SJSA1 (cell line): ENCODE measurements around the gene IGFALS. TPM values are rescaled to one million over a fixed set of nuclear protein-coding genes. Genes with fewer than 3 reads are reported as not detected.
"Not testable (repeated sequence)": the region's sequence is repeated elsewhere in the genome, so short reads cannot be mapped to it uniquely, and the experiment has no call there.

ENCODE experiments used
- DNase-seq, 2 experiments: peaks; one replicate each; pipeline ENCODE4 v3.0.0-alpha.2; 2015 to 2020; ENCODE audit warnings: low spot score in 2 of 2, low read depth in 1 of 2
- H3K27ac ChIP-seq: fragments of 250-450 bp; sonication (Bioruptor Pico); 2 replicates; pipeline ENCODE4 v1.5.1; 2020; ENCODE audit warnings: mild to moderate bottlenecking, moderate library complexity
- H3K27me3 ChIP-seq: fragments of 250-450 bp; sonication (Bioruptor Pico); replicated peaks from 2 replicates; pipeline ENCODE4 v1.5.1; 2020; ENCODE audit warnings: mild to moderate bottlenecking, moderate library complexity
- H3K36me3 ChIP-seq: fragments of 250-450 bp; sonication (Bioruptor Pico); 2 replicates; pipeline ENCODE4 v1.5.1; 2020; ENCODE audit warnings: mild to moderate bottlenecking
- H3K4me1 ChIP-seq: fragments of 250-450 bp; sonication (Bioruptor Pico); replicated peaks from 2 replicates; pipeline ENCODE4 v1.6.1; 2021; ENCODE audit warnings: mild to moderate bottlenecking
- H3K4me3 ChIP-seq: fragments of 250-450 bp; sonication (Bioruptor Pico); 2 replicates; pipeline ENCODE4 v1.5.1; 2020; ENCODE audit warnings: mild to moderate bottlenecking
- H3K9me3 ChIP-seq: fragments of 250-450 bp; sonication (Bioruptor Pico); replicated peaks from 2 replicates; pipeline ENCODE4 v1.5.1; 2020; ENCODE audit warnings: mild to moderate bottlenecking
- total RNA-seq: library from RNA; depleted of rRNA; stranded (reverse); fragments of >200 nt; shearing (Covaris generic); gene quantifications from 2 replicates; pipeline ENCODE4 v1.2.3, GENCODE V29; 2014

The IGFALS gene
- total RNA-seq, 1 experiment from 2014 or later, result not detected

DNA sequence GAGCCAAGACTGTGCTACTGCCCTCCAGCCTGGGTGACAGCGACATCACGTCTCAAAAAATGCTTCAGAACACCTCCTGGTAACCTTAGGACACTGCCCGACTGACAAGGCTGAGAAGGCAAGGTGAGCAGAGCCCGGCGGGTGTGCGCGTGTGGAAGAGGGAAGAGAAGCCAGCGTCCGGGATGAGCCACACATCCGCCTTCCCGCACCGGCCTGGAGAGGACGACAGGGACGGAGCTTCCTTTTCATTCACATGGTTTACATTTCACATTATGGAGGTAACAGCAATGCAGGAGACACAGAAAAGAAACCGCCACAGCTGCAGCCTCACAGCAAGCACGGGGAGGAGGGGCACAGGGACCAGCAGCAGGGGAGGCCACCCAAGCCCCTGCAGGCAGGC lies 16.6 kb upstream of the IGFALS start:
- Histone ChIP-seq H3K27me3 (no peaks in the 10 kb centered on the region), H3K9me3 (no peaks in the 10 kb centered on the region), H3K4me3 (no peak overlapping the region), H3K36me3 (peaks cover 19% of the 10 kb centered on the region), H3K27ac (no peak overlapping the region), H3K4me1 (no peaks in the 10 kb centered on the region)
- DNase-seq, result no peak

DNA sequence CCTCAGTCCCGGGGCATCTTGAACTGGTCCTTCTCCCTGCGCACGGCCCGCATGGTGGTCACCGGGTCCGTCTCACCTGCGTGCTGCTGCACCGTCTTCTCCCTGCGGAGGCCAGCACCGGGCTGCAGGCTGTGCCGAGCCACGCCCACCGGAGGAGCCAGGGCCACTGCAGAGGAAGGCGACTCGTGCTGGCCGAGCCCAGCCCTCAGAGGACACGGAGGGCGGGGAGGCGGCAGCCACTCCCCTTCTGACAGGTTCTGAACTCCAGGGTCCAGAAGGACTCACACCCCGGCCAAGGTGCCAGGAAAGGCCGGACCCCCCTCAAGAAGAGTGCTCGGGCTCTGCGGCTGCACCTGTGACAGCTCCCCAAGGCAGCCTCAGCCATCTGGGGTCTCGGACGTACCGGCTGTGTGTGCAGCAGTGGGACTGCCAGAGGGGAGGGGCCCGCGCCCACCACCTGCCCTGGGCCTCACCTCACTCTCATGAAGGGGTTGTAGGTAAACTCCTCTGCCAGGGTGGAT lies 15.8 kb upstream of the IGFALS start:
- H3K4me3 ChIP-seq, result no peak overlapping the region
- H3K9me3 ChIP-seq, result no peaks in the 10 kb centered on the region
- H3K27me3 ChIP-seq, result no peaks in the 10 kb centered on the region
- DNase-seq, result no peak
- no peak overlapping the region for H3K27ac ChIP-seq
- no peaks in the 10 kb centered on the region for H3K4me1 ChIP-seq
- peaks cover 19% of the 10 kb centered on the region for H3K36me3 ChIP-seq

DNA sequence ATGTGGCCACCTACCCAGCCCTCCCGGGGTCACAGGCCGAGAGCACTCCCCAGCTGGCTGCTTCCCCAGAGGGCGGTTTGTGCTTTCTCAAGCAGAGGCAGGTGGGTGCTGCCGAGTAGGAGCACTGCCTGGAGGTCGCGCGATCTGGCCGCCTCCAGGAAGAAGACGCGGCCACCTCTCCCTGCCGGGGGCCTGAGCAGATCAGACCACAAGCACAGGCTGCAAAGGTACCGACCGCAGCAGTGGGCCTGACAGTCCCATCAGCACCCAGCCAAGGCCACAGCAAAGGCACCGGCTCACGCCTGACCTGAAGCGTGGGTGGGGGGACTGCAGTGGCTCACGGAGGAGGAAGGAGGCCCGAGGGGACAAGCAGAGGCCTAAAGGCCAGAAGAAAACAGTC lies 15.2 kb upstream of the IGFALS start:
- Histone ChIP-seq H3K4me1 (no peaks in the 10 kb centered on the region), H3K36me3 (peaks cover 19% of the 10 kb centered on the region), H3K4me3 (no peak overlapping the region), H3K27me3 (no peaks in the 10 kb centered on the region), H3K27ac (no peak overlapping the region), H3K9me3 (no peaks in the 10 kb centered on the region)
- DNase-seq, result no peak

GRCh38 chr16:1807626-1808025 lies 14.1 kb upstream of the IGFALS start:
- DNase-seq, result no peak
- Histone ChIP-seq H3K9me3 (no peaks in the 10 kb centered on the region), H3K4me1 (no peaks in the 10 kb centered on the region), H3K4me3 (no peak overlapping the region), H3K27ac (no peak overlapping the region), H3K36me3 (peaks cover 19% of the 10 kb centered on the region), H3K27me3 (no peaks in the 10 kb centered on the region)

- H3K36me3 ChIP-seq, result peaks cover 3% of the 10 kb centered on the region; the same call in 1 of the 2 replicates
- no peak overlapping the region for H3K27ac ChIP-seq
- DNase-seq, result no peak
- H3K4me1 ChIP-seq, result no peaks in the 10 kb centered on the region
- H3K4me3 ChIP-seq, result no peak overlapping the region
- H3K27me3 ChIP-seq, result no peaks in the 10 kb centered on the region
- H3K9me3 ChIP-seq, result peaks cover 8% of the 10 kb centered on the region; the same call in 1 of the 2 replicates
Observed at GRCh38 chr16:1800701-1801100, 7.2 kb upstream of the IGFALS start.

- H3K27ac ChIP-seq, H3K4me1 ChIP-seq, H3K27me3 ChIP-seq, DNase-seq, H3K4me3 ChIP-seq, H3K36me3 ChIP-seq, H3K9me3 ChIP-seq: not testable (repeated sequence)
Observed at GRCh38 chr16:1799263-1799662, 5.8 kb upstream of the IGFALS start.

- peaks cover 23% of the 10 kb centered on the region for H3K36me3 ChIP-seq
- H3K9me3 ChIP-seq, result peaks cover 8% of the 10 kb centered on the region; the same call in 1 of the 2 replicates
- DNase-seq, result no peak
- no peaks in the 10 kb centered on the region for H3K4me1 ChIP-seq
- no peak overlapping the region for H3K4me3 ChIP-seq
- no peak overlapping the region for H3K27ac ChIP-seq
- H3K27me3 ChIP-seq, result no peaks in the 10 kb centered on the region
Observed at GRCh38 chr16:1794908-1795666, 1.6 kb upstream of the IGFALS start.

DNA sequence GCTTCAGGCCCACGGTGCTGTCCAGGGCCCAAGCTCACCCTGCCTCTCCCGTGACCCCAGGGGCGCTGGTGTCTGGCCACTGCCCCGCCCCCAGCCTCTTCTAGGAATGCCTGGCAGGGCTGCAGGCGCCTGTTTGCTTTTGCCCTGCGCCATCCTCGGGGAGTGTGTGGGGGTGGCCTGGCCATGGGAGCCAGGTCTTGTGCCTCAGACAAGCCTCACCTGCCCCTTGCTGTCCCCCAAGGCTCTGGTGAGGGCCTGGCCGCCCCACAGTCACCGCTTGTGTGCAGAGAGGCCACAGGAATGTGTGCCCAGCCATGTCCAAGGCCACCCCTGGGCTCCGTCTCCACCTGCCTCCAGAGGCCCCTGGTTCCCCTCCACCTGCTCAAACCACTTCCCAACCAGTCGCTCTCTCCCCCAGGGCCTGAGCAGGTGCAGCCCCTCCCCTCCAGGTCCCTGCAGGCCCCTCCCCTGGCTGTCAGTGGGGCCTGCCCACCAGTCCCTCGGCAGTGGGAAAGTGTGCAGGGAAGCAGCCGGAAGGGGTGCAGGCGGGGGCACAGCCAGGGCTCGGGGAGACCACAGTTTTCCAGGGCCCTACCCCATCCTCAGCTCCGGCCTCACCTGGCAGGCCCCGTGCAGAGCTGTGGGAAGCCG lies 841 bp upstream of the IGFALS start:
- peaks cover 8% of the 10 kb centered on the region; the same call in 1 of the 2 replicates for H3K9me3 ChIP-seq
- H3K27ac ChIP-seq, result no peak overlapping the region
- H3K4me3 ChIP-seq, result no peak overlapping the region
- DNase-seq, result no peak
- no peaks in the 10 kb centered on the region for H3K27me3 ChIP-seq
- peaks cover 30% of the 10 kb centered on the region for H3K36me3 ChIP-seq
- H3K4me1 ChIP-seq, result no peaks in the 10 kb centered on the region

DNA sequence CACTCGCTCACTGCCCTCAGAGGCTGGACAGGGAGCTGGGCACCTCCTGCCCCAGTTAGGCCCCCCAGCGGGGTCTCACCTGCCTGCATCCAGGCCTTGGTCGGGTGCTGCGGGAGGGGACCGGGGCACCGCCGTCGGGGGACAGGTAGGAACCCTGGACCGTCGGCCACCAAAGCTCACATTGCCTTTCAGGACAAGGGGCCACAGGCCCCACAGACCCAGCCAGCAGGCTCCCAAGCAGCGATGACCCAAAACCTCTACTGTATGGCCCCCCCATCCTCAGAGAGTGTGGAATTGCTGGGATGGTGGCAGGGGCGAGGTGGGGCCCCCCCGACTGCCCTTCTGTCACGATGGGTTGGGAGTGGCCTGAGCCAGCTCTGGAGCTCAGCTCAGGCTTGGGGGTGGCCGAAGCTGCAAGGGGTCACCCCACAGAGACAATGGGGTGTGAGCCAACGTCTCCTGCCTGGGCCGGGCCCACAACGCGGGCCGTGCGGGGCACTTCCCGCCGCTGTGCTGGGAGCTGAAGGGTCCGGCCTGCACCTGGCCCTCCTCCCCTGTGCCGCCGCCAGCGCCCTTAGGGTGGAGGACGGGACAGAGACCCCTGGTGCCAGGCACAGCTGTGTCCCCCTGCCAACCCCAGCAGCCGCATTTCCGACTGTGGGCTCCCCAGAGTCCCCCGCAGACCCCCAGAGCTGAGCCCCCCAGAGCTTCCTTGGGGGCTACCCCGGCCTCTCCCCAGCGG lies 498 bp downstream of the IGFALS start:
- Histone ChIP-seq H3K27ac (no peak overlapping the region), H3K36me3 (peaks cover 41% of the 10 kb centered on the region), H3K4me1 (no peaks in the 10 kb centered on the region), H3K9me3 (peaks cover 5% of the 10 kb centered on the region; the same call in 1 of the 2 replicates), H3K27me3 (no peaks in the 10 kb centered on the region), H3K4me3 (no peak overlapping the region)
- no peak for DNase-seq

GRCh38 chr16:1791943-1792812 lies 1.3 kb downstream of the IGFALS start:
- Histone ChIP-seq H3K27ac (no peak overlapping the region), H3K4me1 (no peaks in the 10 kb centered on the region), H3K27me3 (no peaks in the 10 kb centered on the region), H3K36me3 (peaks cover 44% of the 10 kb centered on the region), H3K4me3 (no peak overlapping the region), H3K9me3 (no peaks in the 10 kb centered on the region)
- DNase-seq, result no peak

GRCh38 chr16:1791256-1791942 lies 2.1 kb downstream of the IGFALS start:
- peaks cover 51% of the 10 kb centered on the region for H3K36me3 ChIP-seq
- H3K9me3 ChIP-seq, result no peaks in the 10 kb centered on the region
- no peak overlapping the region for H3K27ac ChIP-seq
- H3K4me3 ChIP-seq, result no peak overlapping the region
- no peak for DNase-seq
- no peaks in the 10 kb centered on the region for H3K4me1 ChIP-seq
- no peaks in the 10 kb centered on the region for H3K27me3 ChIP-seq

- no peaks in the 10 kb centered on the region for H3K27me3 ChIP-seq
- no peak overlapping the region for H3K27ac ChIP-seq
- DNase-seq, result no peak
- H3K36me3 ChIP-seq, result peaks cover 58% of the 10 kb centered on the region
- H3K4me1 ChIP-seq, result no peaks in the 10 kb centered on the region
- no peaks in the 10 kb centered on the region for H3K9me3 ChIP-seq
- H3K4me3 ChIP-seq, result no peak overlapping the region
Observed at GRCh38 chr16:1790611-1791255, 2.8 kb downstream of the IGFALS start.
